GM18867 (cell line): Measurements from ENCODE around the gene CCNL2.
"Not testable (repeated sequence)": the region's sequence is repeated elsewhere in the genome, so short reads cannot be mapped to it uniquely, and the experiment has no call there.

Source experiments
- ATAC-seq: cut with Tn5 transposase; IDR thresholded peaks from one replicate; pipeline ENCODE4 v1.9.1; 2021; ENCODE audit warnings: mild to moderate bottlenecking, moderate library complexity; ENCODE audit not compliant: unreplicated experiment

CCNL2 gene

DNA sequence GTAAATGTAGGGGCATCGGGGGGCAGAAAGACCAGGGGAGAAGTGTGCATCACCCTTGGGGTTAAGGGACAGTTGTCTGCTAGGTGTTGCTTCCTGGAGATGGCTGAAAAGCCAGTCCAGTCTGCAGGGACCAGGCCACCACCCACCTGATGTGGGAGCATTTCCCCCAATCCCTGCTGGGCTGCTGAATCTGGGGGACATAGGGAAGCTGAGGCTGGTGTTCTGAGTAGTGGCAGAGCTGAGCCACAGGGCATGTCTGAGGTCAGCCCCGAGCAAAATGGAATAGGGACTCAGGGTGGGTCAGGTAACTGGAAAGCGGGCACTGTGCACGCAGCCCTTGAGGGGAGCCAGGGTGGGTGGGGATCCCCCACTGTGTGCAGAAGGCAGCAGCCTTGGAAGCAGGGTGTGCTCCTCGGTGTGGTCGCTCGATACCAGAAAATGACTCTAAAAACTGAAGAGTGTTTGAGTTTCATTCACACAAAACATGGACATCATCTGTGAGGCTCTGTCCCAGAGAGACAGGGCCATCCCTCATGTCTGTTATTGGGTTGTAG lies 2.4 kb upstream of the CCNL2 start:
- ATAC-seq: no peak

DNA sequence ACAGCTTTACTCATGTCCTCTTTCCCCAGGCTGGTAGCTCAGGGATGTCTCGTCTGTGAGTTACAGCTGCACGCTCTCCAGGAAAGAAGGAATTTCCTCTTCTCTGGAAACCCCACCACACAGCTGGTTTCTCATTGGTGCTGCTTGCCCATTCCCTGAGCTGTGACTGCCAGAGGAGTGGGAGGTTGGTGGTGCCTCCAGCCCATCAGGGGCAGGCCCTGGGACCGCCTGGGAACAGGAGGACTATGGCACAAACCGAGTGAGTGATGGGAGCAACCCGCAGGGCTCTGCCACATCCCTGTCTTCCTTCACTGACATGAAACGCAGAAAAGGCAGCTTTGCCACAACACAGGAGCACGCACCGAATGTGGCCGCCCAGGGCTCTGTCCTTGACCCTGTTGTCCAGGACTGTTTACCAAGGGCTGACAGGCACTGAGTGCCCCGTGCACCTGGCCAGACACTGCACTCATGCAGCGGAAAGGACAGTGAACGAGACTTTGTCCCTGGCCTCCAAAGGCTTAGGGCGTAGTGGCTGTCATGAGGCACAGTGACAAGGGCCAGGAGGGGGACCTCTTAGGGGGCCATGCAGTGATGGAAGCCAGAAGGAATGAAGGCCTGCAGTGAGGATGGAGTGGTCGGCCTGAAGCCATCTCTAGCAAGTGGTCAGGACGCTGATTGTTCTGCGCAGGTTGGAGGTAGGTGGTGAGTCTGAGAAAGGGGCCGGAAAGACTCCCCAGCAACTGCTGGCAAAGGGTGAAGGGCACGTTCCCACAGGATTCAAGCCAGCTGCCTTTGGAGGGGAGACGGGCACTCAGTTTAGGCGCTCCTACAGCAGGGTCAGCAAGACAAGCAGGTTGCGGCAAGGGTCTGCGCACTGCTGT lies 1.7 kb upstream of the CCNL2 start:
- ATAC-seq: no peak

DNA sequence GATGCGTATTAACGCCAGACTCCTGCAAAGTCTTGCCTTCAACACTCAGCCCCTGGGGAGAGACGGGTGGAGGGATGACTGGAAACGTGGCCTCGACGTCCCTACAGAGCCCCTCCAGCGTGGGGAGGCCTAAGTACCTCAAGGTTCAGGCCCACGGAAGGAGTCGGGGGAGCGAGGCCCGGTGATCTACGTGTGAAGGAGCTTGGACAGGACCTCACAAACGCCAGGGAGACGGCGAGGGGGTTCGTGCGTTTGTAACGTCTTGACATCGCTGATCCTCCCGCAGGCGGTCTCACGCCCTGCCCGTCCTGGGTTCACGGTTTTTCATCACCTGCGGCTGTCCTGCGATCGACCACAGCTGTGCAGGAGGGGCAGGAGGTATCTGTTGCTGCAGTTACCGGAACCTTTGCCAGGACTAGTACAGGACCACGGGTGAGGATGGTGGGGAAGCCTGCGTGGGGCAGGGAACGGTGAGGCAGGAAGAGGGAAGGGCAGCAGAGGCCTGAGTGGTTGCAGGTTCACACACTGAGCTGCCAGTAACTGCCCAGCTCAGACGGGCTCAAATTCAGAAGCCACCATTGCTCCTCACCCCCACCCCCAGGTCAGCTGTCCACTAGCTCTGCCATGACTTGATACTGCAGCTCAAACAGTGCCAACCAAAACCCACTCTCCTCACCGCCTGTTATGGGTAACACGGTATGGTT lies 889 bp upstream of the CCNL2 start:
- peak; percentile 3 for ATAC-seq

DNA sequence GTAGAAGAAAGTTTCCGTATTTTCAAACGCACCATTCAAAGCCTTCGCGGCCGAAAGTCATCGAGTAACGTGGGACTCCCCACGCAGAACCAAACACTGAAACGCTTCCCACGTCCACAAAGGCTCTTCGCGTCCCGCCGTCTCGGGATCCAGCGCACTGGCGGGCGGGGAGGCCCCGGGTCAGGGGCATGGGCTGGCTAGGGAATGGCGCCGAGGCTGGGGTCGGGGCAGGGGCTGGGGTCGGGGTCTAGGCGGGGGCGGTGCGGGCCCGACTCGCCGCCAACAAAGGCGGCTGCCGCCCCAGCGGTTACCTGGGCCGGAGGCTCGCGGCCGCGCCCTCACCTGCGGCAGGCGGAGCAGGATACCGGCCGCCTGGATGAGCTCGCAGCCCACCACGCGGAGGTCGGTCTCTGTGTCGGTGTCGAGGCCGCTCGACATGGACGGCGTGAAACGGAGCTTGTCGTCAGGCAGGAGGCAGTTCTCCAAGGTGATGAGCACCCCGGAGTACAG lies 403 bp downstream of the CCNL2 start:
- peak; percentile 9 for ATAC-seq

DNA sequence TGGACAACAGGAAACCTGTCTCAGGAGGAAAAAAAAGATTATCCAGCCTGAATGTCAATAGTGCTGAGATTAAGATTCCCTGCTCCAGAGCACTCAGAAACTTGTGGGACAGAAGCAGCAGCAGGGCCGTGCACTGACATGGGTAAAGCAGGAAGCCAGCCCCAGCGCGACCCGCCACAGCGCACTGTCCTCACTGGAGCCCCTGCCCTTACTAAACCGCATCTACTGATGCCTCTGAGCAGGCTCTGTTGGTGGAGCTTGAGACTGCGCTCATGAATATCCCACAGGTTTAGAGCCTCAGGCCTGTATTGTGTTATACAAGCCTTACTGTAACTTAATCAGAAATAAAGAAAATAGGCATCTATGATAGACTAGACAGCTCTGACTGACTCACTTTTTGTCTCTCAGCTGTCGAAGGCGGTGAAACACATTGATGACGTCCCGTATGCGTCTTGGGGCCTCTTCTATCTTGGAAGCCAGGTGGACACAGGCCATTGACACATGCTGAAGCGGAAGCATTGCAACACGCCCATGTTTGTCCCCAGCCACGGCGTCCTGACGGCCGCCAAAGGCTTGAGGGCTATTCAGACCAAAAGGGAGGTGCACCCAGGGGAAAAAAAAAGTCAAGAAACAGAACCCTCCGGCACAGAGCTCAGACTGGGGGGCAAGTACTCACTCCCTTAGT lies 1.2 kb downstream of the CCNL2 start:
- no peak for ATAC-seq

DNA sequence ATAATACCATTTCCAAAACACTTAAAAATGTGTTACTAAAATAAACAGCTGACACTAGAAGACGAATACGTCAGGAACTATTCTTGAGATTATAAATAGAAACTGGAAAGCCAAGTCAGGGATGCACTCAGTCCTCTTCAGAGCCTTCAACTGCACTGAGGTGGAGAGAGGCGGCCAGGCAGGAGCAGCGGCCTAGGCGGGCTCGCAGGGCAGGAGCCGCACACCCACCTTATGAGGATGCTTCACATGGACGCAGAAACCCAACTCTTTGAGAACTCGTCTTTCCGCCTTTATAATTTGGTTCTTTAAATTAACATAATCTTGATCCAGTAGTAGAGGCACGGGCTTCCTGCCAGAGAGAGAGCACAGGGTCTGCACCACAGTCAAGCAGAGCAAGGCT lies 4.0 kb downstream of the CCNL2 start:
- no peak for ATAC-seq

DNA sequence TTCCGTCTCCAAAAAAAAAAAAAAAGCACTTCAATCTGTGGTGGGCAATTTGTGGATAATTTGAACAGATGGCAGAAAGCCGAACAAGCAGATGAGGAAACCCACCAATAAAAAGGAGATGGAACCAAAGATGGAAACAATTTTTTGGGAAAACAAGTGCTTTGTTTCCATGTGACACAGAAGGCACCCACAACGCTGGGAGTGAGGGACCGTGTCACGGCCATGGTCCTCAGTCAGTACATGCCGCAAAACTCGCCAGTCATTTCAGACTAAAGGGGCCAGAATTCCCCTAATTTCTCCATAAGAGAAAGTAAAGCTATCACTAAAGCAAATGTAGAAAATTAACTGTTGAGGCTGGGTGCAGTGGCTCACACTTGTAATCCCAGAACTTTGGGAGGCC lies 5.0 kb downstream of the CCNL2 start:
- ATAC-seq: no peak

DNA sequence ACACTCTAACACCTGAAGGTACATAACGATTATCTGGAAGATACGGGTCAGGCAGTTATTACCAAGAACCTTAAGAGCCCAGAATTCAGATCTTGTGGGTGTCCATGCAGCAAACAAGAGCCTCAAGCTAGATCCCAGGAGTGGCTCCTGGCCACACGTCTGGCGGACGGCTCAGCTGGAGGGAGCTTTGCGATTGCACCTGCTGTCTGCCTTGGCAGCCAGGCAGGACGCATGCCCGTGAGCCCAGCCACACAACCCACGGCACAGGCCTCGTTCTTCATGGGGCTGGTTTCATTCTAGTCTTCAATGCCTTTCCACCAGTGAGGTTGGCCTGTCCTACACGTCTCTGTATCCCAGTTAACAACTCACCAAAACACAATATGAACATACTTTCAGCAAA lies 5.7 kb downstream of the CCNL2 start:
- ATAC-seq: no peak

DNA sequence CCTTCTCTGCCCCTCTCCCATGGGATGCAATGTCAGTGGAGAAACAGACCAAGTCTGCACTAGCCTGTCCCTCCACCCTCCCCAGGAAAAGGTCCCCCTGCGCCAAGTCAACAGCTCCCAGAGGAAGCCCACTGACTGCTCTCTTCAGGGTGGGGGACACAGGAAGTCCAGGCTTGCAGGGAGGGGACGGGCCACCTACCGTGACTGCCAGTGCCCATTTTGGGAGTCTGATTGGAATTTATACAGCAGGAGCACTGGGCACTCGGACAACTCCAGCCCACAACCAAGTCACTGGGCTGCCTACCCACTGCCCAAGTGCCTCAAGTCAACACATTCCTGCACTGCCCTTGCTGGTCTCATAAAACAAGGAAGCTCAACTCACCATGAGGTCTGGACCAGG lies 6.1 kb downstream of the CCNL2 start:
- ATAC-seq: no peak

DNA sequence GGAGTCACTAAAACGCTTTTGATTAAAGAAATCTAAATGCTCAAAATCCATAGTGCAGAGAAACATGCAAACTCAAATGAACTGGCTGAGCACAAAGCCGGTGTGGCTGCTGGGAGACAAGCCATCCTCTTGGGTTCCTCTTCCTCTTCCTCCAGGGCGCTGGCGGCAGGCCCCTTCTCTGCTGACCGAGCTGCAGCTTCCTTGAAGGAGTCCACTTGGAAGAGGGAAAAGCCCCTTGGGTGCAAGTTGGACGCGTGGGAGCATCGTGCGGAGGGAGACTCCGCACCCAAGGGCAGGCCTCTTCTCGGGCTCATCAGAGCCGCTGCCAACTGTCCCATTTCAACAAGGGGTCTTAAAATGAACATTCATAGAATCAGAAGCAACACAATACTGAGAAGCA lies 7.9 kb downstream of the CCNL2 start:
- ATAC-seq: no peak

DNA sequence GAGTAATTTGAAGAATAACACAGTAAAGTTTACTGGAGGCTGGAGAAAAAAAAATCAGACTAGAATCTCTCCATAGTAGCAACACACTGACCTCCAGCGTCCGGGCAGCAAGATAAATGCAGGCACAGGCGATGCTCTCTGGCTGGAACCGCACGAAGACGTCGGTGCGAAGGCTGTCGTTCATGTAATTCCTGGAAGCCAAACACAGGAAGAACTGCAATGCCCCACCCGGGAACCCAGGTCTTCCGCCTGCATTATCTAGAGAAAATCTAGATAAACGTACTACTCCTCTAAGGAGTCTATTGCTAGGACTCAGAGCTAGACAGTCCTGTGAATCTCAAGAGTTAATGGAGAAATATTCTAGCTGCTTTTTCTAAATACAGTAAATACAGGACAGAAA lies 8.5 kb downstream of the CCNL2 start:
- no peak for ATAC-seq

DNA sequence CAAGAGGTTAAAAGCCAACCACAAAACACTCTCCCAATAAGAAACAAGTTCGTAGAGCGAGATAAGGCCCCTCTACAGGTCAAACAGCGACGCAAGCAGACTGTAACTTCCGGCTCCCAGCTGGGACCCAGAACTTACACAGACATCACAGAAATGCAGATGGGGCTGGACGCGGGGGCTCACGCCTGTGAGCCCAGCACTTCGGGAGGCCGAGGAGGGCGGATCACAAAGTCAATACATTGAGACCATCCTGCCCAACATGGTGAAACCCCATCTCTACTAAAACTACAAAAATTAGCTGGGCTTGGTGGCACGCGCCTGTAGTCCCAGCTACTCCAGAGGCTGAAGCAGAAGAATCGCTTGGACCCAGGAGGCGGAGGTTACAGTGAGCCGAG lies 11.1 kb downstream of the CCNL2 start:
- no peak for ATAC-seq

DNA sequence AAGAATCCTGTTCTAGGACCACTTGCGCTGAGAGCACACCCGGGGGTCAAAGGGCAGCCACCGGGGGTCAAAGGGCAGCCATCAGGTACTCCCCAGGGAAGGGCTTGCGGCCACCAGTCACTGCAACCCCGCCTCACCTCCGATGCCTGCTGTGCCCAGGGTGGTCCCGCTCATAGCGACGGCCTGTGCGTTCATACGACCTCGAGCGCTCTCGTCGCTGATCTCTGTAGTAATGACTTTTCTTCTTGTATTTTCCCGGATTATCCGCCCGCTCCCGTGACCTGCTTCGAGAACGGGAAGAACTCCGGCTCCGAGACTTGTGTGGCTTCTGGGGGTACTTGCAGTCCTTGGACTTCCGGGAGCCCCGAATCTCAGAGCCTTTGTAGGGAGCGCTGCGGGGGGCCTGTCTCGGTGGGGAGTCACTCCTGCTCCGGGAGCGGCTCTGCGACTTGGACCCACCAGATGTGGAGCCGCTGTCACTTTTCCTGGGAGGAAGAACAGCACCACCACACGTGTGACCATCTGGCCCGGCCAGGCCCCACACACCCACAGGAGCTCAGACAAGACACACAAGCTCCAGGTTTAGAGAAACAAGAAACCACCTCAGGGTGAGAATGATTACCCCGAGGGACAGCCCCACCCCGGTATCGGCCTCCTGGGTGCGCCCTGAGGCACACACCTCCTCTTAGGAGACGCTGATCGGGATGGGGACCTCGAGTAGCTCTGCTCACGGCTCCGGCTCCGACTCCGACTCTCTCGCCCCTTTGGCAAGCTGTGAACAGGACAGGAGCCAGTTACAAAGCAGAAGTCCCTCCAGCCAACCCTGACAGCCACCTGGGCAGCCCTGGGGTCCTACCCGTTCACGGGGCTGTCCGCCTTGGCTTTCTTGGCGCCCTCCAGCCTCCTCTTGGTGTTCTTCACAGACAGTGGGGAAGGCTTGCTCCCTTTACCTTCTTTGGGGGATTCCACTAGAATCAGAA lies 11.7 kb downstream of the CCNL2 start:
- ATAC-seq: no peak

DNA sequence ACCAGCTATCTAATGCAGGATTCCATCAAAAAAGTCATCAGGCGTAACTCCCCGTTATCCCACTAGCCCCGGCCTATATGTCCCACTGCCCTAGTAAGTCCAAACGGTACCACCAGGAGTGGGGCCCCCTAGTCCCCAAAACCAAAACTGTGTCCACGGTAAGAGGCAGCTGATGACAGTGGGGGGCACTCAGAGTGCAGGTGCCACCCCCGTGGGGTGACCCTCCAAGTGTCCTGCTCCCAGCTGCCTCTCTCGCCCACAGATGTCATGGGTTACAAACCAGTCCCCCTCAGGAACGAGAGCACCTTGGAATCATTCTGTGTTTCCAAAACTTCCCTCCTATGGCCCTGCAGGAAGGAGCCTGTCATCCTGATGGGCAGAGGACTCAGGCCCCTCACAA lies 13.2 kb downstream of the CCNL2 start:
- ATAC-seq: no peak

DNA sequence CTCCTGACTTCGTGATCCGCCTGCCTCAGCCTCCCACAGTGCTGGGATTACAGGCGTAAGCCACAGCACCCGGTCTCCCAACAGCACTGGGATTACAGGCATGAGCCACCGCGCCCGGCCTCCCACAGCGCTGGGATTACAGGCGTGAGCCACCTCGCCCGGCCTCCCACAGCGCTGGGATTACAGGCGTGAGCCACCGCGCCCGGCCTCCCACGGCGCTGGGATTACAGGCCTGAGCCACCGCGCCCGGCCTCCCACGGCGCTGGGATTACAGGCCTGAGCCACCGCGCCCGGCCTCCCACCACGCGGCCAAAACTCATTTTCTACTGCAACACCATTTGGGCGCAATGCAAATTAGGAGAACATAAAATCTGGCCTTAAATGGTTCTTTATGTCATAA lies 13.8 kb downstream of the CCNL2 start:
- not testable (repeated sequence) for ATAC-seq

DNA sequence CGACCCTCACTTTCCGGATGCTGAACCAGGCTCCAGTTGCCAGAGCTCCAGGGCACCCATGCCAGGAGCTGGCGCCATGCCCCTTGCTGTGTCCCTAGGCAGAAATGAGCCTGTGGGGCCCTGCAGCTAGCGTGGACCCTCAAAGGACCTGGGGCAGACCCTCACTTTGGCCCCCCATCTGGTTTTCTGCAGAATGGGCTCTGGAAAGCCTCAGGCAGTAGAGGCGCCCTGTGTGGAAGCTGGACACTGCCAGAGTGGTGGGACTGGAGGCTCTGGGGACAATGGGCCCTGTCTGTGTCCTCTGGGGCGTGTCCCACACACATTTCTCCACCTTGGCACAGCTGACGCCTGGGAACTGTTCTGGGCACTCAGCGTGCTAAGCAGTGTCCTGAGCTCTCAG lies 17.8 kb downstream of the CCNL2 start:
- no peak for ATAC-seq

DNA sequence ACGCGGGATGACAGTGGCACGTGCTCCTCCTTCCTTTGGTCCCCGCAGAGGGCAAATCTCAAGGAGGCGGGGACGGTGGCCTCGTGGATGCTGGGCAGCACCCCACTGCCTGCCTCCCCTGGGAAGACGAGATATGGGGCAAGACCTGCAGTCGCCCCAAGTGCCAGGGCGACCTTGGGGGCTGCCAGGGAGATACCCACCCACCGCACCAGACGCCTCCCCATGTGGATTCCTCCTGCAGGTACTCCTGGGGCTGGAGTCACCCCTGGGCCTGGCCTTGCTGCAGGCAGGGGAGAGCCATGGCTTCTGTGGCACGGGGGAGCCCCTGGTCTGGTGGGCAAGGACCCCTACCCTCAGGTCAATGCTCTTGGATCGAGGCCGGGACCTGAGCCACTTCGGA lies 18.3 kb downstream of the CCNL2 start:
- ATAC-seq: no peak

DNA sequence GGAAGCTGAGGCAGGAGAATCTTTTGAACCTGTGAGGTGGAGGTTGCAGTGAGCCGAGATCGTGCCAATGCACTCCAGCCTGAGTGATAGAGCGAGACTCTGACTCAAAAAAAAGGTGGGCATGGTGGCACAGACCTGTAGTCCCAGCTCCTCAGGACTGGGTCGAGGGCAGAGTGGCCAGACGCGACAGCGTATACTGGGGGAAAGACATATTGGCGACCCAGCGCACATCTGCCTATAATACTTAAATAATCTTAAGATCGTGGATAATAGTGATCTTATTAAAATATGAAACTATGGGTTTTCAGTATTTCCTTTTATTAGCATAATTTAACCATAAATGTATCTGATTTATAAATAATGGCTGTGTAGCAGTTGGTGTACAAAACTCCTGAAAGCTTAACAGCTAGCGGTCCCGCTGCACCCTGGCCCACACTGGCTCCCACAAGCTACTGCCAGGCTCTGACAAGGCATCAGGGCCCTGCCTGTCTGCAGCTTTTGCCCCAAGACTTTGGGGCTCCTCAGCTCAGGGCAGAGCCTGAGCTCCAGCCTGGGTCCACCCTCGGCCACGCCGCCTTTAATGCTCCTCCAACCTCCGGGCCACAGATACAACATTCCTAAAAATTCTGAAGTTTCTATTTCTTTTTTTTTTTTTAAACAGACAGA lies 21.5 kb downstream of the CCNL2 start:
- no peak for ATAC-seq

DNA sequence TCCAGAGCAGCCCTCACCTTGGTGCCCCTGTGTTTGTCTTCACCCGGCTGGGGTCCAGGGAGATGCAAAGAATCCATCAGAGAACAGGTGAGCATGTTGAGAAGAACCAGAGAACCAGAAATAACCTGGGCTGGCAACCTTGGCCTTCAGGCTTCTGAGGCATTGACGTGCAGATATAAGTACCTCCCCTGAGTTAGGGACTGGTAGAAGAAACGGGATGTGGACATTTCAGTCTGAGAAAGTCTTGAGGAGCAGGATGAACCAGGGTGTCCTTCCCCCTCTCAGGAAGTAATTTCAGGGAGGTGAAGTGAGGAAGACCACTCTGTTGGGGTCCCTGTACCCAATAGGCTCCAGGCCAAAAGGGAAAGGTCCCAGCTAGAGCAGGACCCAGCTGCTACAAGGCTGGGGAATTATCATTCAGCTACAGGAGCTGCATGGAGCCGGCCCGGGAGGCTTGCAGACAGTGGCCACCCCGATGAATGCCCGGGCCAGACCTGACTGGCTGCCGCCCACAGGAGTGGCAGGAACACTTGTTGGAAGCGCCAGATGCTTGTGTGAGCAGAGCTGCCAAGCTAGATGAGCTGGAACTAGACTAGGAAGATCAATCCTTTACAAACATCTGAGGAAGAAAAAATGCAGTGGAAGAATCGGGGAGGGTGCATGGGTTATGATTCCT lies 22.4 kb downstream of the CCNL2 start:
- no peak for ATAC-seq
